Measurements from ENCODE around the gene NEURL1.
"Not testable (repeated sequence)": the region's sequence is repeated elsewhere in the genome, so short reads cannot be mapped to it uniquely, and the experiment has no call there.

The NEURL1 gene

GRCh38 chr10:103619424-103620351 lies 126.2 kb downstream of the NEURL1 start:
- DNase-seq (ENCODE audit: low read depth in 1 of 2, low spot score in 1 of 2) = no peak

GRCh38 chr10:103620352-103620740 lies 126.8 kb downstream of the NEURL1 start:
- DNase-seq (ENCODE audit: low read depth in 1 of 2, low spot score in 1 of 2) = no peak

GRCh38 chr10:103620891-103621782 lies 127.6 kb downstream of the NEURL1 start:
- DNase-seq (ENCODE audit: low read depth in 1 of 2, low spot score in 1 of 2) = no peak

- no peak for DNase-seq (ENCODE audit: low read depth in 1 of 2, low spot score in 1 of 2)
These were observed 128.2 kb downstream of the NEURL1 start for GRCh38 chr10:103621783-103622125.

- no peak for DNase-seq (ENCODE audit: low read depth in 1 of 2, low spot score in 1 of 2)
These were observed 128.8 kb downstream of the NEURL1 start for GRCh38 chr10:103622286-103622685.

- no peak for DNase-seq (ENCODE audit: low read depth in 1 of 2, low spot score in 1 of 2)
These were observed 129.6 kb downstream of the NEURL1 start for GRCh38 chr10:103622935-103623574.

- DNase-seq (ENCODE audit: low read depth in 1 of 2, low spot score in 1 of 2) = no peak
These were observed 132.7 kb downstream of the NEURL1 start for GRCh38 chr10:103626178-103626577.

- DNase-seq (ENCODE audit: low read depth in 1 of 2, low spot score in 1 of 2) = no peak
These were observed 133.8 kb downstream of the NEURL1 start for GRCh38 chr10:103627111-103627892.

- no peak for DNase-seq (ENCODE audit: low read depth in 1 of 2, low spot score in 1 of 2)
These were observed 134.4 kb downstream of the NEURL1 start for GRCh38 chr10:103627893-103628292.

GRCh38 chr10:103629581-103629980 lies 136.1 kb downstream of the NEURL1 start:
- no peak for DNase-seq (ENCODE audit: low read depth in 1 of 2, low spot score in 1 of 2)

GRCh38 chr10:103630156-103630555 lies 136.7 kb downstream of the NEURL1 start:
- DNase-seq (ENCODE audit: low read depth in 1 of 2, low spot score in 1 of 2) = no peak

- no peak for DNase-seq (ENCODE audit: low read depth in 1 of 2, low spot score in 1 of 2)
These were observed 138.7 kb downstream of the NEURL1 start for GRCh38 chr10:103632247-103632642.

GRCh38 chr10:103632871-103633270 lies 139.4 kb downstream of the NEURL1 start:
- DNase-seq (ENCODE audit: low read depth in 1 of 2, low spot score in 1 of 2) = not testable (repeated sequence)

GRCh38 chr10:103633846-103634245 lies 140.3 kb downstream of the NEURL1 start:
- no peak for DNase-seq (ENCODE audit: low read depth in 1 of 2, low spot score in 1 of 2)

- DNase-seq (ENCODE audit: low read depth in 1 of 2, low spot score in 1 of 2) = no peak
These were observed 142.1 kb downstream of the NEURL1 start for GRCh38 chr10:103635580-103635979.

GRCh38 chr10:103636492-103636891 lies 143.0 kb downstream of the NEURL1 start:
- DNase-seq (ENCODE audit: low read depth in 1 of 2, low spot score in 1 of 2) = no peak

- no peak for DNase-seq (ENCODE audit: low read depth in 1 of 2, low spot score in 1 of 2)
These were observed 143.5 kb downstream of the NEURL1 start for GRCh38 chr10:103637011-103637410.

GRCh38 chr10:103637927-103638557 lies 144.5 kb downstream of the NEURL1 start:
- DNase-seq (ENCODE audit: low read depth in 1 of 2, low spot score in 1 of 2) = no peak

- DNase-seq (ENCODE audit: low read depth in 1 of 2, low spot score in 1 of 2) = no peak
These were observed 145.4 kb downstream of the NEURL1 start for GRCh38 chr10:103638948-103639347.
